Ishikawa (cell line): ENCODE results near the gene LRRC63.

Experiments used
- CREB1 ChIP-seq: IDR thresholded peaks from 2 replicates; pipeline ENCODE4 v1.6.1; 2012; ENCODE audit warnings: low read depth
- MAX ChIP-seq: IDR thresholded peaks from 2 replicates; pipeline ENCODE4 v1.6.1; 2012
- NFIC ChIP-seq: IDR thresholded peaks from 2 replicates; pipeline ENCODE4 v1.6.1; 2012
- RAD21 ChIP-seq: IDR thresholded peaks from 2 replicates; pipeline ENCODE4 v1.6.1; 2012; ENCODE audit warnings: low read depth
- REST ChIP-seq: IDR thresholded peaks from 2 replicates; pipeline ENCODE4 v1.6.1; 2012; ENCODE audit warnings: low read depth, mild to moderate bottlenecking
- TAF1 ChIP-seq: IDR thresholded peaks from 2 replicates; pipeline ENCODE4 v1.6.1; 2012; ENCODE audit warnings: low read depth, mild to moderate bottlenecking
- TEAD4 ChIP-seq: IDR thresholded peaks from 2 replicates; pipeline ENCODE4 v1.6.1; 2012

- TF ChIP-seq REST (no peak), TEAD4 (no peak), RAD21 (no peak), MAX (no peak), NFIC (no peak), CREB1 (no peak), TAF1 (no peak)
Measured at GRCh38 chr13:46173656-46174055, 38.1 kb upstream of the LRRC63 start.
